ENCODE results near the gene GPR161.

DNA sequence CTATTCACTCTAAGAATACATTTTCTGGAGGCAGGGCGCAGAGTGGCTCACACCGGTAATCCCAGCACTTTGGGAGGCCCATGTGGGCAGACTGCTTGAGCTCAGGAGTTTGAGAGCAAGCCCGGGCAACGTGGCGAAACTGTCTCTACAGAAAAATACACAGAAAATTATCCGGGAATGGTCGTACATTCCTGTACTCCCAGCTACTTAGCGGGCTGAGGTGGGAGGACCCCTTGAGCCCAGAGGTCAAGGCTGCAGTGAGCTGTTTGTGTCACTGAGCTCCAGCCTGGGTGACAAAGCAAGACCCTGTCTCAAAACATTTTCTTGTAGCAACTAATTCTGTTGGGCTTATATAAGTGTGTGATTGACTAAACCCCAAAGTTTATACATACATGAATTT, 30.5 kb downstream of the GPR161 start:
- no peak for TF ChIP-seq EHMT2 (IDR thresholded peaks at IDR 0.05; ENCODE audit: low read depth)
- TF ChIP-seq, protein P1, sequence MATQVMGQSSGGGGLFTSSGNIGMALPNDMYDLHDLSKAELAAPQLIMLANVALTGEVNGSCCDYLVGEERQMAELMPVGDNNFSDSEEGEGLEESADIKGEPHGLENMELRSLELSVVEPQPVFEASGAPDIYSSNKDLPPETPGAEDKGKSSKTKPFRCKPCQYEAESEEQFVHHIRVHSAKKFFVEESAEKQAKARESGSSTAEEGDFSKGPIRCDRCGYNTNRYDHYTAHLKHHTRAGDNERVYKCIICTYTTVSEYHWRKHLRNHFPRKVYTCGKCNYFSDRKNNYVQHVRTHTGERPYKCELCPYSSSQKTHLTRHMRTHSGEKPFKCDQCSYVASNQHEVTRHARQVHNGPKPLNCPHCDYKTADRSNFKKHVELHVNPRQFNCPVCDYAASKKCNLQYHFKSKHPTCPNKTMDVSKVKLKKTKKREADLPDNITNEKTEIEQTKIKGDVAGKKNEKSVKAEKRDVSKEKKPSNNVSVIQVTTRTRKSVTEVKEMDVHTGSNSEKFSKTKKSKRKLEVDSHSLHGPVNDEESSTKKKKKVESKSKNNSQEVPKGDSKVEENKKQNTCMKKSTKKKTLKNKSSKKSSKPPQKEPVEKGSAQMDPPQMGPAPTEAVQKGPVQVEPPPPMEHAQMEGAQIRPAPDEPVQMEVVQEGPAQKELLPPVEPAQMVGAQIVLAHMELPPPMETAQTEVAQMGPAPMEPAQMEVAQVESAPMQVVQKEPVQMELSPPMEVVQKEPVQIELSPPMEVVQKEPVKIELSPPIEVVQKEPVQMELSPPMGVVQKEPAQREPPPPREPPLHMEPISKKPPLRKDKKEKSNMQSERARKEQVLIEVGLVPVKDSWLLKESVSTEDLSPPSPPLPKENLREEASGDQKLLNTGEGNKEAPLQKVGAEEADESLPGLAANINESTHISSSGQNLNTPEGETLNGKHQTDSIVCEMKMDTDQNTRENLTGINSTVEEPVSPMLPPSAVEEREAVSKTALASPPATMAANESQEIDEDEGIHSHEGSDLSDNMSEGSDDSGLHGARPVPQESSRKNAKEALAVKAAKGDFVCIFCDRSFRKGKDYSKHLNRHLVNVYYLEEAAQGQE (IDR thresholded peaks at IDR 0.05): no peak
- TF ChIP-seq, protein P2, sequence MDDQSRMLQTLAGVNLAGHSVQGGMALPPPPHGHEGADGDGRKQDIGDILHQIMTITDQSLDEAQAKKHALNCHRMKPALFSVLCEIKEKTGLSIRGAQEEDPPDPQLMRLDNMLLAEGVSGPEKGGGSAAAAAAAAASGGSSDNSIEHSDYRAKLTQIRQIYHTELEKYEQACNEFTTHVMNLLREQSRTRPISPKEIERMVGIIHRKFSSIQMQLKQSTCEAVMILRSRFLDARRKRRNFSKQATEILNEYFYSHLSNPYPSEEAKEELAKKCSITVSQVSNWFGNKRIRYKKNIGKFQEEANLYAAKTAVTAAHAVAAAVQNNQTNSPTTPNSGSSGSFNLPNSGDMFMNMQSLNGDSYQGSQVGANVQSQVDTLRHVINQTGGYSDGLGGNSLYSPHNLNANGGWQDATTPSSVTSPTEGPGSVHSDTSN (IDR thresholded peaks at IDR 0.05): no peak
- no peak for TF ChIP-seq RFX5 (IDR thresholded peaks at IDR 0.05)
- TF ChIP-seq, protein P3, sequence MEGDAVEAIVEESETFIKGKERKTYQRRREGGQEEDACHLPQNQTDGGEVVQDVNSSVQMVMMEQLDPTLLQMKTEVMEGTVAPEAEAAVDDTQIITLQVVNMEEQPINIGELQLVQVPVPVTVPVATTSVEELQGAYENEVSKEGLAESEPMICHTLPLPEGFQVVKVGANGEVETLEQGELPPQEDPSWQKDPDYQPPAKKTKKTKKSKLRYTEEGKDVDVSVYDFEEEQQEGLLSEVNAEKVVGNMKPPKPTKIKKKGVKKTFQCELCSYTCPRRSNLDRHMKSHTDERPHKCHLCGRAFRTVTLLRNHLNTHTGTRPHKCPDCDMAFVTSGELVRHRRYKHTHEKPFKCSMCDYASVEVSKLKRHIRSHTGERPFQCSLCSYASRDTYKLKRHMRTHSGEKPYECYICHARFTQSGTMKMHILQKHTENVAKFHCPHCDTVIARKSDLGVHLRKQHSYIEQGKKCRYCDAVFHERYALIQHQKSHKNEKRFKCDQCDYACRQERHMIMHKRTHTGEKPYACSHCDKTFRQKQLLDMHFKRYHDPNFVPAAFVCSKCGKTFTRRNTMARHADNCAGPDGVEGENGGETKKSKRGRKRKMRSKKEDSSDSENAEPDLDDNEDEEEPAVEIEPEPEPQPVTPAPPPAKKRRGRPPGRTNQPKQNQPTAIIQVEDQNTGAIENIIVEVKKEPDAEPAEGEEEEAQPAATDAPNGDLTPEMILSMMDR (IDR thresholded peaks at IDR 0.05): no peak
- no peak for TF ChIP-seq NFE2L2 (conservative IDR thresholded peaks at IDR 0.05; ENCODE audit: low read length)
- no peak for TF ChIP-seq KDM1A (IDR thresholded peaks at IDR 0.05; ENCODE audit: low read depth)
- TF ChIP-seq FOXS1 (CRISPR knock-in tag; IDR thresholded peaks at IDR 0.05): no peak
- TF ChIP-seq, protein P4, sequence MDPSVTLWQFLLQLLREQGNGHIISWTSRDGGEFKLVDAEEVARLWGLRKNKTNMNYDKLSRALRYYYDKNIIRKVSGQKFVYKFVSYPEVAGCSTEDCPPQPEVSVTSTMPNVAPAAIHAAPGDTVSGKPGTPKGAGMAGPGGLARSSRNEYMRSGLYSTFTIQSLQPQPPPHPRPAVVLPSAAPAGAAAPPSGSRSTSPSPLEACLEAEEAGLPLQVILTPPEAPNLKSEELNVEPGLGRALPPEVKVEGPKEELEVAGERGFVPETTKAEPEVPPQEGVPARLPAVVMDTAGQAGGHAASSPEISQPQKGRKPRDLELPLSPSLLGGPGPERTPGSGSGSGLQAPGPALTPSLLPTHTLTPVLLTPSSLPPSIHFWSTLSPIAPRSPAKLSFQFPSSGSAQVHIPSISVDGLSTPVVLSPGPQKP (IDR thresholded peaks at IDR 0.05; ENCODE audit: low read depth, low read length): no peak
- TF ChIP-seq NPAS2 (CRISPR knock-in tag; IDR thresholded peaks at IDR 0.05; ENCODE audit: borderline replicate concordance): no peak

Data from A549 (cell line).